ENCODE data around the gene CD34.
"Not testable (repeated sequence)": the region's sequence is repeated elsewhere in the genome, so short reads cannot be mapped to it uniquely, and the experiment has no call there.

The CD34 gene

GRCh38 chr1:207926984-207927383, 16.1 kb upstream of the CD34 start:
- DNase-seq (ENCODE audit: low spot score), result no peak

- not testable (repeated sequence) for DNase-seq (ENCODE audit: low spot score)
These were observed 15.0 kb upstream of the CD34 start for GRCh38 chr1:207925969-207926368.

GRCh38 chr1:207925210-207925609, 14.3 kb upstream of the CD34 start:
- DNase-seq (ENCODE audit: low spot score), result no peak

- DNase-seq (ENCODE audit: low spot score), result no peak
These were observed 12.6 kb upstream of the CD34 start for GRCh38 chr1:207923561-207923960.

GRCh38 chr1:207923121-207923520, 12.2 kb upstream of the CD34 start:
- no peak for DNase-seq (ENCODE audit: low spot score)

GRCh38 chr1:207922554-207922953, 11.6 kb upstream of the CD34 start:
- no peak for DNase-seq (ENCODE audit: low spot score)

GRCh38 chr1:207921321-207921720, 10.4 kb upstream of the CD34 start:
- no peak for DNase-seq (ENCODE audit: low spot score)

- no peak for DNase-seq (ENCODE audit: low spot score)
These were observed 9.6 kb upstream of the CD34 start for GRCh38 chr1:207920444-207921021.

GRCh38 chr1:207919523-207920170, 8.7 kb upstream of the CD34 start:
- DNase-seq (ENCODE audit: low spot score), result no peak

GRCh38 chr1:207918581-207918980, 7.7 kb upstream of the CD34 start:
- no peak for DNase-seq (ENCODE audit: low spot score)

GRCh38 chr1:207918011-207918410, 7.1 kb upstream of the CD34 start:
- no peak for DNase-seq (ENCODE audit: low spot score)

GRCh38 chr1:207917080-207917479, 6.2 kb upstream of the CD34 start:
- no peak for DNase-seq (ENCODE audit: low spot score)

- no peak for DNase-seq (ENCODE audit: low spot score)
These were observed 3.0 kb upstream of the CD34 start for GRCh38 chr1:207913951-207914350.

GRCh38 chr1:207911856-207912760, 1.2 kb upstream of the CD34 start:
- no peak for DNase-seq (ENCODE audit: low spot score)

GRCh38 chr1:207909687-207910086, 1.2 kb downstream of the CD34 start:
- no peak for DNase-seq (ENCODE audit: low spot score)

- DNase-seq (ENCODE audit: low spot score), result no peak
These were observed 2.7 kb downstream of the CD34 start for GRCh38 chr1:207908107-207908734.

- no peak for DNase-seq (ENCODE audit: low spot score)
These were observed 6.5 kb downstream of the CD34 start for GRCh38 chr1:207904391-207904790.

- DNase-seq (ENCODE audit: low spot score), result no peak
These were observed 7.2 kb downstream of the CD34 start for GRCh38 chr1:207903767-207904166.

- DNase-seq (ENCODE audit: low spot score), result no peak
These were observed 7.9 kb downstream of the CD34 start for GRCh38 chr1:207903053-207903452.

GRCh38 chr1:207902566-207902965, 8.4 kb downstream of the CD34 start:
- DNase-seq (ENCODE audit: low spot score), result no peak

- no peak for DNase-seq (ENCODE audit: low spot score)
These were observed 9.8 kb downstream of the CD34 start for GRCh38 chr1:207901041-207901653.

- DNase-seq (ENCODE audit: low spot score), result no peak
These were observed 12.1 kb downstream of the CD34 start for GRCh38 chr1:207898836-207899235.
